ENCODE results near the gene HYPK.

The HYPK gene, protein sequence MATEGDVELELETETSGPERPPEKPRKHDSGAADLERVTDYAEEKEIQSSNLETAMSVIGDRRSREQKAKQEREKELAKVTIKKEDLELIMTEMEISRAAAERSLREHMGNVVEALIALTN

DNA sequence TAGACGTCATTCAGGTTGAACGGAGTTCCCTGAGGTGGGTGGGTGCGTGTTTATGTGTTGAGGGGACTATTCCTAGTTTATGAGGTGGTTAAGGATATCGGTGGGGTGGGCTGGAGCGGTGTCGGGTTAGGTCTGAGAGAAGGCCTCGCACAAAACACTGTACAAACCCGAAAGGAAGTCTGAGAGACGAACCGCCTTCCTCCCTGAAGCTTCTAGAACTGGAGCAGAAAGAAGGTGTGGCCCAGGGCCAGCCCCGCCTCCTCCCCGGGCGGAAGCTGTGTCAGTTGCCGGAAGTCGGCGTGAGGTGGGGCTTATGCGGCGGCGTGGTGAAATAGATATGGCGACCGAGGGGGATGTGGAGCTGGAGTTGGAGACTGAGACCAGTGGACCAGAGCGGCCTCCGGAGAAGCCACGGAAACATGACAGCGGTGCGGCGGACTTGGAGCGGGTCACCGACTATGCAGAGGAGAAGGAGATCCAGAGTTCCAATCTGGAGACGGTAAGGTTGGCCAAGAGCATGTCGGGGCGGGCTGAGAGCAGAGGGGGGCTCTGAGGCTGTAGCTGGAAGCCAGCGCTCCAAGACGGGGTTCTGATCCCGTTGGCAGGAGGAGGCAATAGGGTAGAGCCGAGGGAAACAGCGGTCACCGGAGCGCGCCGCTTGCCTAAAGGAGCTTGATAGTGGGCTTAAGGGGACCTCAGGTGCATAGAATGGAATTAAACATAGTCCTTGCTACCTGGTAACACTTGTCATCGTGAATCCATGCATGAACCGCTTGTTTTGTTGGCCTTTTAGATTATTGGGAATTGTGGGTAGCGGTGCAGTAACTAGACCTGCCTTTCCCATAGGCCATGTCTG lies at the start of gene HYPK:
HYPK (plus strand) TSS at position 314 of the 856 bp plus-strand sequence; CDS start at position 338, 24 bp downstream.
- peak within 1 kb of the TSS; percentile 82 for H3K4me3 ChIP-seq (ENCODE audit: low read length)
- no peak for TF ChIP-seq ZNF274 (IDR thresholded peaks at IDR 0.05; ENCODE audit: low read depth, low read length)

DNA sequence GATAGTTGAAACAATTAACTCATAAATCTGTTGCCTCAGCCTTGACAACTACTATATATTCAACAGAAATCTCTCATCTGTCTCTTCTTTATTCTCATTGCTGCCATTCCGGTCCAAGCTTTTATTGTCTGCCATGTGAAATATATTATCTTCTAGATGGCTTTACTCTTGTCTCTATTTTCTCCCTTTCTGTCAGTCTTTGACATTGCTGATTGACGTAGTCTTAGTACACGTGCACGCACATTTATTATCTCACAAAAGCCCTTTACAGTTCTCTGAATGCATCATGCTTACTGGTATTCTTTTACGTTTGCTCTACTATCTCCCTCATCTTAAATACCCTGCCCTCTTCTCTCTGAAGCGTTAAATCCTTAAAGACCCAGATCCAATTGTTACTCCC lies 48.5 kb upstream of the HYPK start:
- TF ChIP-seq ZNF274 (IDR thresholded peaks at IDR 0.05; ENCODE audit: low read depth, low read length): no peak

DNA sequence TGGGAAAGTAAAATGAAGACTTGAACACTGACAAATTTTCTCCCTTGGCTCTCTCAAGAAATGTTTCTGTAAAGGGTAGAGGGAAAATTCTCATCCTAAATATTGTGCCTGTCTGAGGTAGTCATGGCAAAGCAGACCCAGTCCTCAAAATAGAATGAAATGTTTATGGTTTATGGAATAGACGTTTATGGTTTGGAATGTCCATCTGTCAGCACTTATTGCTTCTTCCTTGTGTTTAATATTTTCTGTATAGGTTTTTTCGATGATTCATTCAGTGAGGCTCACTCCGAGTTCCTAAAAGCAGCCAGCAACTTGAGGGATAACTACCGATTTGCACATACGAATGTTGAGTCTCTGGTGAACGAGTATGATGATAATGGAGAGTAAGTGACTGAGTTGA lies 37.6 kb upstream of the HYPK start:
- H3K4me3 ChIP-seq (ENCODE audit: low read length): no peak overlapping the region
- no peak for TF ChIP-seq ZNF274 (IDR thresholded peaks at IDR 0.05; ENCODE audit: low read depth, low read length)

More for the DNA sequence above, 48.5 kb upstream of the HYPK start:
- H3K4me3 ChIP-seq (ENCODE audit: low read length): no peak overlapping the region

DNA sequence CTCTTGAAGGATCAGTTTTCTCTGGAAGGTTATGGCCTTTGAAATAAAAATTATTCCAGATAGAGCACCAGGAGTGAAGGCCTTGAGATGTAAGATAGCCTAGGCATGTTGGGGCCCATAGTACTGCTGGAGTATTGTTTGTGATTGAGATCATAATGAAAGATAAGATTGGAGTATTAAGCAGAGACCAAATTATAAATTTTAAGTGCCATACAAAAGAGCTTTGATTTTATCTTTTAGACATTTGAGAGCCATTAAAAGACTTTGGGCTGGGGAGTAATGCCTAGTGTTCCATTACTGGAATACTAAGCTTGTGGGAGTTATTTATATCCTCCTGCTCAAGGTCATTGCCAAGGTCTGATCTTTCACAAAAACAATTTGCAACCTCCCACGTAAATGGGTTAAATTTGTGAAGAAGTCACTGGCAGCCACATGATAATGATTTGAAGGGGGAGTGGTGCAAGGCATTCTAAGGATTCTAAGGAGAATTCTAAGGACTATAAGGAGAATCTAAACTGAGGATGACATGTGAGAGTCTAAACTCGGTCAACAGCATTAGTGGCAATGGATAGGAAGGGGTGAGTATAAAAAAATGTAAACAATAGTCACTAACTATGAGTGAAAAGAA lies 36.5 kb upstream of the HYPK start:
- TF ChIP-seq ZNF274 (IDR thresholded peaks at IDR 0.05; ENCODE audit: low read depth, low read length): no peak
- H3K4me3 ChIP-seq (ENCODE audit: low read length): no peak overlapping the region

DNA sequence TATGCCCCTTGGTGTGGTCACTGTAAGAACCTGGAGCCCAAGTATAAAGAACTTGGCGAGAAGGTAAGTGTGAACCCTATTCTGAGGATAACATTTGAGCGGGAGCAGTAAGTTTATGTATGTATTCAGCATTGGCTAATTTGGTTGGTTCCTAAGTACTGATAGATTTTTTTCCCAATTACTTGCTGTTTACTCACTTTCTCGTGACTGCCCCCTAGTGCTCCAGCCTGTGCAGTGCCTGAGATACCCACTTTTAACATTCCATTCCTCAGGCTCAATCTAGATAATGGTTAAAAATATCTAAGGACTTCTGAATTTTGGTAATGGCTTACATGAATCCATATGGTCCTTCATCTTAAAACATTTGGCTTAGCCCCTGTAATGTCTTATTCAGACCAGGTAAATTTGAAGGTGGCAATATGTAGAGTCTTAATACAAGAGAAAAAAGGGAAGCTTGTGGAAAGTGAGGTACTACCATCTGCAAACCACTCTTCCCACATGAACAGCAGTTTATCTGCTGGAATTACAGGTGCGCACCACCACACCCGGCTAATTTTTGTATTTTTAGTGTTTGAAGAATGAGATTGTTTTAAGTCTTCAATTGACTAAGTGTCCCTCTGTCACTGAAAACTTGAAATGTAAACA lies 30.7 kb upstream of the HYPK start:
- TF ChIP-seq ZNF274 (IDR thresholded peaks at IDR 0.05; ENCODE audit: low read depth, low read length): no peak
- no peak overlapping the region for H3K4me3 ChIP-seq (ENCODE audit: low read length)

DNA sequence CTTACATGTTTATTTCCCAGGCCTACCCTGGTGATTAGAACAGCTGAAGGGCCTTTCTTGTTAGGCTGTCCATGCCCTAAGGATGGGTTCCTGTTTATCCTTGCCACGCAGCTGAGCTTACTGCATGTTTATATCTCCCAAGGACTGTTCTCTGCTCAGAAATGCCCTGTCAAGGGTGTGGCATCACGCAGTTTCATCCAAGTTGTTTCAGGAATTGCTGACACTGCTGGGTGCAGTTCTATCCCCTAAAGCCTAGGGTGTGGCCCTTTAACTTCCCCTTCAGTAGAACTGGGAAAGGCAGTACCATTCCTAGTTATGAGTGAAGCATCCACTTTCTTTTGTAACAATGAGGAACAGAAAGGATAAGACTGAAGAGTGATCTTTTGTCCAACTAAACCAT lies 28.6 kb upstream of the HYPK start:
- TF ChIP-seq ZNF274 (IDR thresholded peaks at IDR 0.05; ENCODE audit: low read depth, low read length): no peak
- H3K4me3 ChIP-seq (ENCODE audit: low read length): no peak overlapping the region

DNA sequence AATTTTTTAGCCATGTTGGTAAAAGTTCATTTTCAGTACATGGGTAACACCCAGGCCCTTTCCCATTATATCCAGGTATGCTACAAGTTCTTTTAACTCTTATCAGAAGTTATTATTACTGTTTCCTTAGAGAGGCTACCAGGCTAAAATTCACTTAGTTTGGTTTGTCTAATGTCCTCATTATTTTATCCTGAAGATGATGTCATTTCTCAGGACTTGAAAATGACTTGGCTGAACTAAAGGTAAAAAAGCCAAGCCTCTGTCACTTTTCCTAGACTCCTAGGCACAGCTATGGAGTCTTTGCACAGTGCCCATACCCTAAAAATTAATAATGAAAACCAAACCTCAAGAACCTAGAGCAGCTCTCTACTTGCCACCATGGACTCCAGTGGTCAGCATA lies 27.8 kb upstream of the HYPK start:
- no peak for TF ChIP-seq ZNF274 (IDR thresholded peaks at IDR 0.05; ENCODE audit: low read depth, low read length)
- H3K4me3 ChIP-seq (ENCODE audit: low read length): no peak overlapping the region

DNA sequence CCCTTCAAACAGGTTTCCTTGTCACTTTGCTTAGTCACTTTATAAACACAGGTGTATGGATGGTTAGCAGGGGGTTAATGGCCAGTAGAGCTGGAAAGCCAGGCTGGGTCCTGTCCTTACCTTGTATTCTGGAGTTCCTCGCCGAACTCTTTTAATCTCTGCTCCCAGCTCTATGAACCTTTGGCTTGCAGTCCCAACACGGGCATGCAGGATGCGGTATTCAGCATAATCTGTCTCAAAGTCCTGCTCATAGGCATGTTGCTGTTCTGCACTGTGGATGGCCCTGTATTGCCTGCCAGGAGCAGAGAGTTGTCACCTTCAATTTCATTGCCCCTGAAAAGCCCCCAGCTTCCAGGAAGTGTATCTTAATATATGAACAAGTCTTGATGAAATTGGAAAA lies 26.3 kb upstream of the HYPK start:
- no peak for TF ChIP-seq ZNF274 (IDR thresholded peaks at IDR 0.05; ENCODE audit: low read depth, low read length)
- no peak overlapping the region for H3K4me3 ChIP-seq (ENCODE audit: low read length)

DNA sequence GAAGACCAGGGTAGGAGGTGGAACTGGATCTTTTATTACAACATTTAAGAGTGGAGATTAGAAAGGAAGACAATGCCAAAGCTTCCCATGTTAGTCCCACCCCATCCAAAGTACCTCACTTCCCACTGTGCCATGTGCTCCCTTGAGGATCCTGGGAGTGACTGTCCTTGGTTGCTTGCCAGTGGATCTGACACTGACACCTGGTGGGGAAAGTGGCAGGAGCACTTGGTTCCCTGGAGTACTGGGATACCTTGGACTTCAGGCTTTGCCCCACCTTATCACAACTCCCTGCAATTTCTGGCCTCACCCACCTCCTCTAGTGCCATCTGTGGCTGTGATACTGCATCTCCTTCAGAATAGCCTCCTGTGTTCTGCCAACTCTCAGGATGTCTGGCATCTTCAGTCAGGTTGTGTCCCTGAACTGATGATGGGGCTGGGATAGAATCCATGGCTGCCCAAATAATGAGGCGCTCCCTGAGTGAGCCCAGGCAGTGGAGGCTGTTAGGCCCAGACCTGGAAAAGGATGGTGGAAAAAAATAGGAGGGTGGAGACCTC lies 24.9 kb upstream of the HYPK start:
- H3K4me3 ChIP-seq (ENCODE audit: low read length): peak overlapping the region; percentile 20; the same call in 1 of the 2 replicates
- TF ChIP-seq ZNF274 (IDR thresholded peaks at IDR 0.05; ENCODE audit: low read depth, low read length): no peak

DNA sequence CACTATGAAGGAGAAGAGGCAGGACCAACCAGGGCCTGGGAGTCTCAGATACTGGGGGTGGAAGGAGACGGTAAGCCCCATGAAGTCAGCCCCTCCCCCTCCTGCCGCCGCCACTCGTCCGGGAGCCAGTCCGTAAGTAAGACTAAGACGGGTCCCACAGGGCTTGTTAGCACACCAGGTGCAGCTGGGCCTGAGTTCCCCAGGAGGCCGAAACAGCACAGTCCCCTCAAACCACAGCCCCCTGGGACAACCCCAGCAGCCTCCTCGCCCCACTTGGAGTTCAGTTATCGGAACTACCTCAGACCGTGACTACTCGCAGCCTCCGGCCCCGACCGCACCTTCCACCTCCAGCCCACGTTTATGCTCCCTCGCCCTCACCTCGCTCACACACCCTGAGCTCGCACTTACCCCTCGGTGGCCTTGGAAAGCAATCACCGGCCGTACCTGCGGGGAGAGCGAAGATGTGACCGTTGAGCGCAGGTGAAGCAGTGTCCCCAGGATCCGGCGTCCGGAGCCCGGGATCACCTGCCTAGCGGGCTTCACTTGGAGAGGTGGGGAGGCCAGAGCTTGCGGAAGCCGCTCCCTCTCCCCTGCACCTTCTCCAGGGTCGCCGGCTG lies 24.2 kb upstream of the HYPK start:
- H3K4me3 ChIP-seq (ENCODE audit: low read length): peak overlapping the region; percentile 57; the same call in 1 of the 2 replicates
- TF ChIP-seq ZNF274 (IDR thresholded peaks at IDR 0.05; ENCODE audit: low read depth, low read length): no peak

DNA sequence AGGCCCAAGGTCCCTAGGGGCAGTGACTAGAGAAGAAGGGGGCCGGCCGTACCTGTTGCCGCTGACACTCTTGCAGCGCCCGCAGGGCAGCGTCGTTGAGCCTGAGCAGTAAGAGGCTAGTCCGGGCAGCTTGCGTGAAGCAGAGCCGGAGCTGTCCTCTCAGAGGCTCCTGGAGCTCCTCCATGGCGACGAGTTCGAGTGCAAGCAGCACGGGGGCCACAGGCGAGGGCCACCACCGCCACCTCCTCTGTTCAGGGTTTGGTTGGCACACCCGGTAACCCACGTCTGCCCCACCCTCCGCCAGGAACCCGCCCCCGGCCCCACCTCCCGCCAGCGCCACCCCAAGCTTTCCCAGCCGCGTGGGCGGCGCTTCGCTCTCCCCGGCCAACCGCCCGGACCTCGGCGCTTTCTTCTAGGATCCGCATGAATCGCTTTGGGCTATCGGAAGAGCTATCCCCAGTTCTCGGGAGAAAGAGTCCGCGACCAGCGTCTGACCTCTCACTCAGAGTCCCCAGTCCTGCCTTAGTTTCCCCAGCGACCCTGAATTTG lies 23.6 kb upstream of the HYPK start, which contains the start of gene ELL3:
ELL3 (minus strand) TSS at position 249 of the 549 bp plus-strand sequence; CDS start at position 184, 65 bp downstream.
- peak within 1 kb of the TSS; percentile 57; the same call in 1 of the 2 replicates for H3K4me3 ChIP-seq (ENCODE audit: low read length)
- no peak for TF ChIP-seq ZNF274 (IDR thresholded peaks at IDR 0.05; ENCODE audit: low read depth, low read length)

DNA sequence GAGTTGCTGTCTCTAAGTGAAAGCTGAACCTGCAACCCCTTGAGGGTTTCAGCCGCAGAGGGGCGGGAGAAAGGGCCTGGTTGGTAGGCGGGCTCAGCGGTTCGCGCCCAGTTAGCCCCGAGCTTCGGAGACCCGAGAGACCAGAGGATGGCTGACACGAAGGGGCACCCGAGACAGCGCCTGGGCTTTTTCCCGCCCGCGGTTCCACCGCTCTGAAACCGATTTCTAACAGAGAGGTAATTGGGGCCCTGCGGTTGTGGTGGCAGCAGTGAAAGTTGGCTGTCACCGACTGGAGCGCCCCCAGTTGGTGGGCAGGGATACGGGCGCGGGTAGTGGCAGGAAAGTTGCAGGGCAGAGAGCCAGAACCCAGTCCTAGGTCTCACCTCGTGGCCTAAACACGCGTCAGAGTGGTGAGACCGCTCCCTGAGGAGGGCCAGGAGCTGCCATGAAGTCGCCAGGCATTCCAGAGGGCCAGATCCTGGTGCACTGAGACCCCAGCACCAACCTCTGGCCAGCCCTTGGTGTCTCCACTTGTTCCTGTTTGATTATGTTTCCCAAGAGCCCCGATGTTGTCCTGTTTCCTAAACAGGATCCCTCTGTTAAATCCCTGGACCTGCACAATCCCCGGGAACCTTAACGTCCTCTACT lies 23.0 kb upstream of the HYPK start:
- H3K4me3 ChIP-seq (ENCODE audit: low read length): peak overlapping the region; percentile 57; the same call in 1 of the 2 replicates
- TF ChIP-seq ZNF274 (IDR thresholded peaks at IDR 0.05; ENCODE audit: low read depth, low read length): no peak

DNA sequence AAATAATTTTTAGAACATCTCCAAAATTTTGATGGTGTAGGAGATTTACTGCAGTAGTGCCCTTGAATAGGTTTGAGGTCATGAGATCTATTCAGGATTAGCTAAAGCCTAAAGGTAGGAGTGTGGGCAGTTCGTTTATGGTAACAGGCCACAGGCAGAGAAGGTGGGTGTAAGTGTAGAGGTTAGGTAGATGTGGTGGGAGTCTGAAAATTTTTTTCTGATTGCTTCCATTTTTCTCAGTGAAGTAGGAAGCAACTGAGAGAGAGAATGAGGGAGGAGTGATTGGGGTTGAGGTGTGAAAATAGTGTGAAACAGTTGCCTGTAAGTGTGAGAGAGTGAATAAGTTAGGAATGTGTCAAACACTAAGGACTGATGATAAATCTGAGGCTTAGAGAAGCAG lies 21.4 kb upstream of the HYPK start:
- no peak for TF ChIP-seq ZNF274 (IDR thresholded peaks at IDR 0.05; ENCODE audit: low read depth, low read length)
- H3K4me3 ChIP-seq (ENCODE audit: low read length): no peak overlapping the region
